ENCODE data around the gene DAB1. TPM values are rescaled to one million over a fixed set of nuclear protein-coding genes. Genes with fewer than 3 reads are reported as not detected.

Gene DAB1
- total RNA-seq, 1 donor from 2014 or later = 0.27 TPM

- Mint-ChIP-seq H3K9me3 (ENCODE audit: unreplicated experiment) (no peaks in the 10 kb centered on the region), H3K27ac (ENCODE audit: unreplicated experiment) (no peak overlapping the region), H3K4me3 (ENCODE audit: unreplicated experiment) (no peak overlapping the region), H3K4me1 (ENCODE audit: unreplicated experiment) (peaks cover 4% of the 10 kb centered on the region), H3K36me3 (ENCODE audit: unreplicated experiment) (no peaks in the 10 kb centered on the region), H3K27me3 (ENCODE audit: unreplicated experiment) (peaks cover 3% of the 10 kb centered on the region)
- TF ChIP-seq CTCF (IDR thresholded peaks at IDR 0.05) = no peak
- DNase-seq (ENCODE audit: extremely low spot score, unreplicated experiment) = no peak
Observed at GRCh38 chr1:57316291-57316690, 107.6 kb downstream of the DAB1 start.

DNA sequence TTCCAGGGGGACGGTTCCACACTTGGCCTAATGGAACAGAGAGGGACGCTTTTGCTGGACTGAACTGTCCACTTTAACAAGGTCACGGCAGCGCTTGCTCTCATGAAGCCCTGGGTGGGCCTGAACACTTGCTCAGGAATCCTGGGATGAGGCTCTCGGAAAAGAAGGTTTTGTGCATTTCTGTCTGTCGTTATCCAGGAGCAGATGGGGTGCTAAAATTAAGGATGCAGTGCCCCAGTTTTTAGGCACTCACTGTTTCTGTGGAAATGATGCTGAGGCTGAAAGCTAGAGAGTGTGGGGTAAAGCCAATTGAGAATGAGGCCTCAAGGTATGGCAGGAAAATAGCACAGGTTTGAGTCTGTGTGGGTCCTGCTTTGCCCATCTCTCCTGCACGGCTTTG, 111.0 kb downstream of the DAB1 start:
- H3K4me3 Mint-ChIP-seq (ENCODE audit: unreplicated experiment) = no peak overlapping the region
- peaks cover 3% of the 10 kb centered on the region for H3K27me3 Mint-ChIP-seq (ENCODE audit: unreplicated experiment)
- no peak for TF ChIP-seq CTCF (IDR thresholded peaks at IDR 0.05)
- no peaks in the 10 kb centered on the region for H3K36me3 Mint-ChIP-seq (ENCODE audit: unreplicated experiment)
- no peaks in the 10 kb centered on the region for H3K9me3 Mint-ChIP-seq (ENCODE audit: unreplicated experiment)
- no peaks in the 10 kb centered on the region for H3K4me1 Mint-ChIP-seq (ENCODE audit: unreplicated experiment)
- DNase-seq (ENCODE audit: extremely low spot score, unreplicated experiment) = no peak
- no peak overlapping the region for H3K27ac Mint-ChIP-seq (ENCODE audit: unreplicated experiment)

GRCh38 chr1:57311411-57311810, 112.4 kb downstream of the DAB1 start:
- no peak for TF ChIP-seq CTCF (IDR thresholded peaks at IDR 0.05)
- Mint-ChIP-seq H3K27me3 (ENCODE audit: unreplicated experiment) (peaks cover 3% of the 10 kb centered on the region), H3K4me3 (ENCODE audit: unreplicated experiment) (no peak overlapping the region), H3K4me1 (ENCODE audit: unreplicated experiment) (no peaks in the 10 kb centered on the region), H3K9me3 (ENCODE audit: unreplicated experiment) (no peaks in the 10 kb centered on the region), H3K27ac (ENCODE audit: unreplicated experiment) (no peak overlapping the region), H3K36me3 (ENCODE audit: unreplicated experiment) (no peaks in the 10 kb centered on the region)
- DNase-seq (ENCODE audit: extremely low spot score, unreplicated experiment) = no peak

DNA sequence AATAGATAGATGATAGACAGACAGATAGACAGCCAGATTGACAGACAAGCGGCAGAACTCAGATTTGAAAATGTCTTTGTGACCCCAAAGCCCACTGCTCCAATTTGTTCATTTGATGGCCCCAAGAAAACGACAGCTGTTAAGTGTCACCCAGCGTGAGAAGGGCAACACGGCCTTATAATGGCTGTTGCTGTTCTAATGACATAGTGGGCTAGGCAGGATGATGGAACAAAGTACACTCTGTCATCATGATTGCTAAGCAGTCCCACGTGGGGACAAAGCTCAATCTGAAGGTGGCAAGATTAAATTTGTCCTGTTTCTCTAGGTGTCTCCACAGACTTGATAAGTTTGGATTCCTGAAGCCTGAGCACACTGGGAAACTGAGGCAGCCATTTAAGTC, 112.9 kb downstream of the DAB1 start:
- no peaks in the 10 kb centered on the region for H3K9me3 Mint-ChIP-seq (ENCODE audit: unreplicated experiment)
- TF ChIP-seq CTCF (IDR thresholded peaks at IDR 0.05) = no peak
- H3K27ac Mint-ChIP-seq (ENCODE audit: unreplicated experiment) = no peak overlapping the region

GRCh38 chr1:57309630-57310029, 114.2 kb downstream of the DAB1 start:
- no peaks in the 10 kb centered on the region for H3K4me1 Mint-ChIP-seq (ENCODE audit: unreplicated experiment)
- H3K27me3 Mint-ChIP-seq (ENCODE audit: unreplicated experiment) = peaks cover 3% of the 10 kb centered on the region
- no peaks in the 10 kb centered on the region for H3K36me3 Mint-ChIP-seq (ENCODE audit: unreplicated experiment)
- no peak overlapping the region for H3K4me3 Mint-ChIP-seq (ENCODE audit: unreplicated experiment)
- H3K9me3 Mint-ChIP-seq (ENCODE audit: unreplicated experiment) = no peaks in the 10 kb centered on the region
- H3K27ac Mint-ChIP-seq (ENCODE audit: unreplicated experiment) = no peak overlapping the region
- DNase-seq (ENCODE audit: extremely low spot score, unreplicated experiment) = no peak
- TF ChIP-seq CTCF (IDR thresholded peaks at IDR 0.05) = no peak

More for the DNA sequence above, 112.9 kb downstream of the DAB1 start:
- no peak for DNase-seq (ENCODE audit: extremely low spot score, unreplicated experiment)
- no peak overlapping the region for H3K4me3 Mint-ChIP-seq (ENCODE audit: unreplicated experiment)
- peaks cover 3% of the 10 kb centered on the region for H3K27me3 Mint-ChIP-seq (ENCODE audit: unreplicated experiment)
- H3K4me1 Mint-ChIP-seq (ENCODE audit: unreplicated experiment) = no peaks in the 10 kb centered on the region
- no peaks in the 10 kb centered on the region for H3K36me3 Mint-ChIP-seq (ENCODE audit: unreplicated experiment)

All from osteocyte (in vitro differentiated cells).